Uterus (tissue), 4 donors: ENCODE results near the gene MINDY3. TPM values are rescaled to one million over a fixed set of nuclear protein-coding genes. Genes with fewer than 3 reads are reported as not detected.

ENCODE experiments used
- DNase-seq, 2 donors: peaks; one replicate each; pipeline ENCODE4 v3.0.0-alpha.2; 2019 to 2020
- H3K27ac ChIP-seq, 2 donors: fragments of 200-600 bp; sonication (generic); 1 replicate in 1 of 2; 2 replicates in 1 of 2; pipeline ENCODE4 v1.5.1; 2016 to 2018
- H3K27me3 ChIP-seq, 2 donors: fragments of 200-600 bp; sonication (generic); one replicate each; pipeline ENCODE4 v1.5.1; 2018 to 2019; ENCODE audit warnings: control low read depth in 1 of 2
- H3K36me3 ChIP-seq, 2 donors: fragments of 200-600 bp; sonication (generic); one replicate each; pipeline ENCODE4 v1.5.1; 2019; ENCODE audit warnings: control low read depth in 1 of 2
- H3K4me1 ChIP-seq, 2 donors: fragments of 200-600 bp; sonication (generic); one replicate each; pipeline ENCODE4 v1.5.1; 2018 to 2019; ENCODE audit warnings: control low read depth in 1 of 2
- H3K4me3 ChIP-seq, 2 donors: fragments of 200-600 bp; sonication (generic); 1 replicate in 1 of 2; 2 replicates in 1 of 2; pipeline ENCODE4 v1.5.1; 2018 to 2019; ENCODE audit warnings: mild to moderate bottlenecking in 1 of 2
- H3K9me3 ChIP-seq, 2 donors: fragments of 200-600 bp; sonication (generic); one replicate each; pipeline ENCODE4 v1.5.1; 2019; ENCODE audit warnings: control low read depth in 1 of 2
- CTCF ChIP-seq, 4 experiments: fragments of 200-600 bp in 2 of 4; fragments of 450-650 bp in 2 of 4; sonication (generic) in 2 of 4; IDR thresholded peaks; one replicate each; pipeline ENCODE4 v1.5.1; 2016 to 2019; ENCODE audit warnings: antibody characterized with exemption in 4 of 4, mild to moderate bottlenecking in 2 of 4, moderate library complexity in 1 of 4
- POLR2A ChIP-seq, 2 donors: fragments of 450-650 bp; IDR thresholded peaks; one replicate each; pipeline ENCODE4 v1.6.1; 2016; ENCODE audit warnings: antibody characterized with exemption in 2 of 2, mild to moderate bottlenecking in 1 of 2, moderate library complexity in 1 of 2
- intact Hi-C: fragments of 100-400 bp; cut with DNase I; formaldehyde crosslinking; loops from one replicate; pipeline ENCODE4 v1.15.1; 2023; ENCODE audit warnings: low total_unique reads
- total RNA-seq, 4 donors: library from RNA; depleted of rRNA in 3 of 4; stranded (reverse); fragments of >200 nt in 3 of 4; gene quantifications; one replicate each; pipeline versions ENCODE4 v1.1.0 to v1.2.4, GENCODE V29; 2014 to 2023
- donor health status: DM: yes; HTN: yes; CAD: no.

The MINDY3 gene
- total RNA-seq, 4 donors from 2014 or later, result 20.9 to 63.5 (median 51.7) TPM

DNA sequence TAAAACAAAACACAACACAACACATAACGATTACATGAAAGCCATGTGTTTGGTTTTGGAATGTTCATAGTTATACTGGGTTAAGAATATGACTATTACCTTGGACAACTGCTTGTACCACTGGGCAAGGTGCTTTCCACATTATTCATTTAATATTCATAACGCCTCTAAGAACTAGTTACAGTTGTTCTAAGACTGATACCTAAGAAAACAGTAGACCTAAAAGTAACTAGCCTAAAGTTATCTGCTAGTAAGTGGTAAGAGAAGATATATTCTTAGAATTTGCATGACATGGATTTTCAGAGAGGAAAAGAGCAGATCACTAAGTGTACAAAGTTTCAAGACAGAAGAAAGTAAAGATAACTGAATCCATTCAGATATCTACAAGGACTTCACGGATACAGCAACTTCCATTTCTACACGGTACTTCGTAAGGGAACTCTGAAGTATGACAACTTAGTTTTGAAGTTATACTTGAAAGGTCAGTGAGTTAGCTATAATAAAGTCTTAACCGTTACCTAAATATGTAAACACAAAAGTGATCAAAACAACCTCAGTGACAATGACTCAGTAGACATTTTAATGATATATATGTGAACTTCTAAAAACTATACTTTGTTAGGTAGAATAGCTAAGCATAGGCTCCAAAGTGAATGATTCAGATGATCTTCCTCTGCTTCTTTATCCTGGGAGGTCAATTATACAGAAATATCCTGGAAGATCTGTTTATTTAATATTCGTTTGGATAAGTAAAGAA lies 65.1 kb downstream of the MINDY3 start:
- H3K4me1 ChIP-seq, result peaks cover 0 to 10% of the 10 kb centered on the region in 2 donors
- intact Hi-C loops, result no loop called here
- H3K27ac ChIP-seq, result peak overlapping the region in 1 of 2 donors; percentile 21
- no peaks in the 10 kb centered on the region for H3K27me3 ChIP-seq
- H3K36me3 ChIP-seq, result no peaks in the 10 kb centered on the region
- no peaks in the 10 kb centered on the region for H3K9me3 ChIP-seq
- H3K4me3 ChIP-seq, result no peak overlapping the region
- TF ChIP-seq POLR2A (IDR thresholded peaks at IDR 0.05), result no peak
- TF ChIP-seq CTCF (IDR thresholded peaks at IDR 0.05), result no peak
- no peak for DNase-seq

GRCh38 chr10:15794569-15794968 lies 65.7 kb downstream of the MINDY3 start:
- H3K27me3 ChIP-seq, result no peaks in the 10 kb centered on the region
- no peak overlapping the region for H3K4me3 ChIP-seq
- H3K9me3 ChIP-seq, result no peaks in the 10 kb centered on the region
- peaks cover 0 to 14% of the 10 kb centered on the region in 2 donors for H3K4me1 ChIP-seq
- H3K27ac ChIP-seq, result peak overlapping the region in 1 of 2 donors; percentile 17
- no peak for DNase-seq
- no peak for TF ChIP-seq POLR2A (IDR thresholded peaks at IDR 0.05)
- TF ChIP-seq CTCF (IDR thresholded peaks at IDR 0.05), result no peak
- no peaks in the 10 kb centered on the region for H3K36me3 ChIP-seq
- intact Hi-C loops, result no loop called here

- no peaks in the 10 kb centered on the region for H3K36me3 ChIP-seq
- H3K27me3 ChIP-seq, result no peaks in the 10 kb centered on the region
- TF ChIP-seq POLR2A (IDR thresholded peaks at IDR 0.05) (no peak), CTCF (IDR thresholded peaks at IDR 0.05) (no peak)
- DNase-seq, result no peak
- peaks cover 0 to 14% of the 10 kb centered on the region in 2 donors for H3K4me1 ChIP-seq
- intact Hi-C loops, result no loop called here
- no peak overlapping the region for H3K4me3 ChIP-seq
- H3K27ac ChIP-seq, result peak overlapping the region in 1 of 2 donors; percentile 42
- H3K9me3 ChIP-seq, result no peaks in the 10 kb centered on the region
These were observed 66.6 kb downstream of the MINDY3 start for GRCh38 chr10:15793664-15794063.

GRCh38 chr10:15792777-15793176 lies 67.5 kb downstream of the MINDY3 start:
- Histone ChIP-seq H3K27ac (peak overlapping the region; percentile 64 to 76), H3K36me3 (no peaks in the 10 kb centered on the region)
- intact Hi-C loops, result no loop called here

More at GRCh38 chr10:15792777-15793176, 67.5 kb downstream of the MINDY3 start:
- no peak for DNase-seq
- Histone ChIP-seq H3K4me1 (peaks cover 0 to 14% of the 10 kb centered on the region in 2 donors), H3K4me3 (no peak overlapping the region), H3K9me3 (no peaks in the 10 kb centered on the region), H3K27me3 (no peaks in the 10 kb centered on the region)
- TF ChIP-seq CTCF (IDR thresholded peaks at IDR 0.05), result no peak
- TF ChIP-seq POLR2A (IDR thresholded peaks at IDR 0.05), result no peak
